NB4 (cell line): ENCODE measurements around the gene PDXDC1.
"Not testable (repeated sequence)": the region's sequence is repeated elsewhere in the genome, so short reads cannot be mapped to it uniquely, and the experiment has no call there.

ENCODE experiments used
- MYC ChIP-seq: IDR thresholded peaks from 2 replicates; pipeline ENCODE4 v1.6.1; 2011; ENCODE audit warnings: low read depth, low read length
- POLR2A ChIP-seq: IDR thresholded peaks from 2 replicates; pipeline ENCODE4 v1.6.1; 2011; ENCODE audit warnings: mild to moderate bottlenecking; ENCODE audit not compliant: insufficient read length; ENCODE audit errors: extremely low read depth
- TF ChIP-seq, protein P1 (sequence below): IDR thresholded peaks from one replicate; pipeline ENCODE4 v1.5.1; 2012; ENCODE audit warnings: low read depth, low read length

- TF ChIP-seq, protein P1, sequence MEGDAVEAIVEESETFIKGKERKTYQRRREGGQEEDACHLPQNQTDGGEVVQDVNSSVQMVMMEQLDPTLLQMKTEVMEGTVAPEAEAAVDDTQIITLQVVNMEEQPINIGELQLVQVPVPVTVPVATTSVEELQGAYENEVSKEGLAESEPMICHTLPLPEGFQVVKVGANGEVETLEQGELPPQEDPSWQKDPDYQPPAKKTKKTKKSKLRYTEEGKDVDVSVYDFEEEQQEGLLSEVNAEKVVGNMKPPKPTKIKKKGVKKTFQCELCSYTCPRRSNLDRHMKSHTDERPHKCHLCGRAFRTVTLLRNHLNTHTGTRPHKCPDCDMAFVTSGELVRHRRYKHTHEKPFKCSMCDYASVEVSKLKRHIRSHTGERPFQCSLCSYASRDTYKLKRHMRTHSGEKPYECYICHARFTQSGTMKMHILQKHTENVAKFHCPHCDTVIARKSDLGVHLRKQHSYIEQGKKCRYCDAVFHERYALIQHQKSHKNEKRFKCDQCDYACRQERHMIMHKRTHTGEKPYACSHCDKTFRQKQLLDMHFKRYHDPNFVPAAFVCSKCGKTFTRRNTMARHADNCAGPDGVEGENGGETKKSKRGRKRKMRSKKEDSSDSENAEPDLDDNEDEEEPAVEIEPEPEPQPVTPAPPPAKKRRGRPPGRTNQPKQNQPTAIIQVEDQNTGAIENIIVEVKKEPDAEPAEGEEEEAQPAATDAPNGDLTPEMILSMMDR: not testable (repeated sequence)
- TF ChIP-seq POLR2A, MYC: not testable (repeated sequence)
These were observed 36.8 kb upstream of the PDXDC1 start for GRCh38 chr16:14937994-14938393.
